NCI-H1092 treated with DMSO at 0.1 percent for 48 hours (cell line): Measurements from ENCODE around the gene RFX2.
A peak's percentile ranks its signal among the peaks of the same experiment; 100 is the strongest.

Experiments used
- DNase-seq: peaks from one replicate; lab custom pipeline; 2025; lab: John Stamatoyannopoulos, UW

The RFX2 gene

GRCh38 chr19:6103894-6104293 is 6.4 kb downstream of the RFX2 start:
- DNase-seq = no peak

- no peak for DNase-seq
Measured at GRCh38 chr19:6103217-6103644, 7.1 kb downstream of the RFX2 start.

DNA sequence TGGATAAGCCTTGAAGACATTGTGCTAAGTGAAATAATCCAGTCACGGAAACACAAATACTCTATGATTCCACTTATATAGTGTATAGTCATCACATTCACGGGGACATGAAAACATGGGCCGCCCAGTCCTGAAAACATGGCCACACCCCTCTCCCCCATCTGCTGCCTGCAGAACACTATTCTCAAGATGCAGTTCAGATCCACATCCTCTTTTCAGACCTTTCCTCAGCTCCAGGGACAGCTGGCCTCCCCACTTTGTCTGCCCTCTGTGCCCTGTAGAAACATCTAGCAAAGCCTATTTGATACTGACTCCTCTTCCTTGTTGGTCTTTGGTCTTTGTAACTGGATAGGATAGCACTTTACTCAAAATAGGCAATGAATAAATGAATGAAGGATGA is 8.3 kb downstream of the RFX2 start:
- no peak for DNase-seq

DNA sequence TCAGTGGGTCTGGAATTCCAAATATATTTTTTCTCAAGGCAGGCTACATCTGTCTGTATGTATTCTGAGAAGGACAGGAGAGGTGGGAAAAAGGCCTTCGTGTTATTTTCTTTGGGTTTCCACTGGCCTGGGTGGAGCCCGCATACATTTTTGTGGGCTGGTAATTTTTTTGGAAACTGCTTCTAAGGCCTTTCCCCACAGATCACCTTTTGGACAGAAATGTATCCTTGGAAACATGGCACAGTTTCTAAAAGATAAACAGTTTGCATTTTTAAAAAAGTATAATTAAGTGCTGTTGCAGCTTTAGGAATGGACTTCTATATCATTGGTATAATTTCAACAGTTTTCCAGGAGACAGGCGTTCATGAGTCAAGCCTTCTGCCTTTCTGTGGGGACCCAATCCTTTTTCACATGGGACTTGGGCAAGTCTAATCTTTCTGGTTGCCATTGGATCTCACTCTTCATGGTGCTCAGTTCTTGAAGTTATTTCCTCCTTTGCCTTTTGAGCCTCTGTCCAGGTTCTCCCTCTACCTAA is 8.9 kb downstream of the RFX2 start:
- DNase-seq = no peak

DNA sequence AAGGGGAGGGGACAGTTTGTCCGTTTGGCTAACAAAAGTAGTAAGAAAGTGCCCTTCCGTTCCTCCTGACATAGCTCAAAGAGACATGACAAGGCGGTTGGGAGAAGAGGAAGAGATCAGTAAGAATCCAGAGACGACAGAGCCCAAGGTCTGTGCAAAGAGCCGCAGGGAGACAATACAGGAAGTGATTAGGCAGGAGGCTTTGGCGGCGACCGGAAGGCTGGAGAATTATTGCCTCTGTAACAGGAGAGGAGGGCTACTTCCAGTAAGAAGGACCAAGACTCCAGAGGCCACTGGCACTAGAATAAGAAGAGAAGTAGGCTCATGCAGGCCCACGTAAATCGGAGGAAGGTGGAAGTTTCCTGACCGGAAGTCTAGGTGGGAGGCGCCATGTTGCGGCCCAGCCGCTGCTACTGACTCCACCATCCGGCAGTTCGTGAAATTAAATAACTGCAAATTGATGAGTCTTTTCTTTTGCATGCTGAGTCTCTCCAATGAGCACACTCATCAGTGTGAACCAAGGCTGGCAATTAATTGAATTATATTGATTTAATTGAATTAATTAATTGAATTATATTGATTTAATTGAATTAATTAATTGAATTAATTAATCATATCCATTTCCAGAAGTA is 9.9 kb downstream of the RFX2 start:
- no peak for DNase-seq

- DNase-seq = no peak
Measured at GRCh38 chr19:6099599-6099998, 10.7 kb downstream of the RFX2 start.

DNA sequence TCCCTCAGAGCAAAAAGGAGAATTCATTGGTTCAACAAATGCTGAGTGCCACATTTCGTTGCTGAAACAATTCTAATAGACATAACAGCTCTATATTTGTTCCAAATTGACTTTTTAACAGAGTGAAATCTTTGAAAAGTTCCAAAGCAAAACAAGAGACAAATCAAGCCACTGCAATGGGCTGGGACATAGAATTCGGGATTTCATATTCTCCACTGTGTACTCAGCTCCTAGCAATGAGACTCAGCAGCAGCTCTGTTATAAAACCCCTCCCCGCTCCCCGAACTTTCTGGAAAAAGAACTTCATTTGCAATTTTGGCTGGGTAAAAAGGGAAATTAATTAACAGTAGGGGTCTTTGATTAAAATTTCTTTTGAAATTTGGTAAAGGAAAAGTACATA is 11.3 kb downstream of the RFX2 start:
- DNase-seq = no peak

- DNase-seq = no peak
Measured at GRCh38 chr19:6098574-6098973, 11.7 kb downstream of the RFX2 start.

GRCh38 chr19:6097911-6098310 is 12.4 kb downstream of the RFX2 start:
- no peak for DNase-seq

- no peak for DNase-seq
Measured at GRCh38 chr19:6095760-6096159, 14.5 kb downstream of the RFX2 start.

DNA sequence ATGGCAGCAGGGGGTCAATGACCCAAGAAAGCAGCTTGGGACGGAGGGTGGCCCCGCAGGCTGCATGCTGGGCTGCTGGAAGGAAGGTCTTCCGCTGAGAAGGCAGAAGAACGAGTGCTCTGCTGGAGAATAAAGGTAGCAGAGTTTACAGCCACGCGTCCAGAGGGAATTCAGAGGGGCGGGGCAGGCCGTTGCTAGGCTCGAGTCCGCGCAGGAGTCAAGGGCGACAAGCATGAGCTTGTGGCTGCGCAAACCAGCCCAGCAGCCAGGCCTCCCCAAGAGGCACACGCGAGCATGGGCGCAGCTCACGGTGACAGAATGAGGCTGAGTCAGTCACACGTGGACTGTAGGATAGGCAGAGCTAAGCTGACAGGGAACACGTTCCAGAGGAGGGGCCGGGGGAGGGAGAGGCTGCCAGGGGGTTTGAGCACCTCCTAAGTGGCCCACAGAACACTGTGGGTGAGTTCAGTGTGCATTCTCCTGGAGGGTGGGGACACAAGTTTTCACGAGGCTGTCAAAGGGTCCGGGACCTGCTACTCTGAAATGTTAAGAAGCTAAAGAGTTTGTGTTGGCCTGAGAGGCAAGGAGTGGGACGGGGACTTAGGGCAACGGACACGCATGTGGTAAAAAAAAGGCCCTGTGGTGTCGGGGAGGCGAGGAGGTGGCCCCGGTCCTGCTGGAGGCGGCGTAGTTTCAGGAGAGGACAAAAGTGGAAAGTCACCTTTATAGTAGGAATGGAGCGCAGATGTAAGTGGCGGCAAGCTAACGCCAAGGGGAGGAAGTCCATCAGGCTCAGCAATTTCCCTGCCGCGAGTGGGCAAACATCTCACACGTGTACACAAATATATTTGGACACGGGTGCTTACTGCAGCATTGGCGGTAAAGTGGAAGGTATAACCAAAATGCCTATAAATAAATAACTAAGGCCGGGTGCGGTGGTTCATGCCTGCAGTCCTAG is 17.7 kb downstream of the RFX2 start:
- peak; percentile 77 for DNase-seq

DNA sequence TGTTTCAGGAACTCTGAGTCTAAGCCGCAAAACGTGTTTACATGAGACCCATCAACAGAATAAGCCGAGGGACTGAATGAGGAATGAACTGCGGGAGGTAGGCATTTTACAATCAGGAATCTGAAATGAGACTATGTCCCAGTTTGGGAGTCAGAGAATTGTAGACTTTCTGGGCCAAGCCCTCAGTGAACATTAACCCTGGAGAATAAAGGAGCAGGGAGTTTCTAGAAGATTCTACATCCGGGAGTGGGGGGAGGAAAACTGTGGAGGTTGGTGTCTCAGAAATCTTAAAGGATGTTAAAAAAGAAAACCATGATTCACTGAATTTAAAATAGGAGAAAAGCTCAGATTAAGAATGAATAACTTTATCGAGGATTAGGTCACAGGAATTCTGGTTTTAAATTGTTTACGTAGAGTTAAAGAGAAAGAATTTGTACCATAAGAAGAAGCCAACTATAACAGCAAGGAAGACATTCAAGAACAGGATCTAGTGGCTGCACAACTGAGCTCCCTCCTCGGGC is 18.5 kb downstream of the RFX2 start:
- DNase-seq = no peak

GRCh38 chr19:6090634-6091033 is 19.7 kb downstream of the RFX2 start:
- DNase-seq = no peak

DNA sequence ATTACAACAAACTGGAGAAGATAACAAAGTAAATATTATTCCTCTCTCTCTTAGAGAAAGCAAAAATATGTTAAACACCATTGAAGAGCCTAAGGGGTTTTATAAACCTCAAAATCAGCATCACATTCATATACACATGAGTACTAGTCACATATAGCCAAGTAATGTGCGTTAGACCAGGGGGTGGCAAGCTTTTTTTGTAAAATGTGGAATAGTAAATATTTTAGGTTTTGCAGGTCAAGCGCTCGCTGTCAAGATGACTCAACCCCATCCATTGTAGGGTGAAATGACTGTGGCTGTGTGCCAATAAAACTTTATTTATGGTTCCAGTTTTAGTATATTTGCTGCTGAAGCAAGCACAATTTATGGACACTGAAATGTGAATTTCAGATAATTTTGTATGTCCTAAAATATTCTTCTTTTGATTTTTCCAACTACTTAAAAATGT is 21.7 kb downstream of the RFX2 start:
- DNase-seq = no peak

GRCh38 chr19:6087074-6087571 is 23.2 kb downstream of the RFX2 start:
- DNase-seq = peak; percentile 59

- peak; percentile 29 for DNase-seq
Measured at GRCh38 chr19:6086068-6086788, 24.1 kb downstream of the RFX2 start.

DNA sequence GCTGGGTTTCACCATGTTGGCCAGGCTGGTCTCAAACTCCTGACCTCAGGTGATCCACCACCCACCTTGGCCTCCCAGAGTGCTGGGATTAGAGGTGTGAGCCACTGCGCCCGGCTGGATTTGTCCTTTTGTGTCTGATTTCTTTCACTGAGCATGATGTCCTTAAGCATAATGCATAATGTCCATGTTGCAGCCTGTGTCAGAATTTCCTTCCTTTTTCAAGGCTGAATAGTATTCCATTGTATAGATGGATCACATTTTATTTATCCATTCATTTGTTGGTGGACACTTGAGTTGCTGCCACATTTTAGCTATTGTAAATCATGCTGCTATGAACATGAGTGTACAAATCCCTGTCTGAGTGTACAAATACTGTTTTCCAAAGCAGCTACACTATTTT is 25.5 kb downstream of the RFX2 start:
- no peak for DNase-seq

- no peak for DNase-seq
Measured at GRCh38 chr19:6079107-6079506, 31.2 kb downstream of the RFX2 start.

DNA sequence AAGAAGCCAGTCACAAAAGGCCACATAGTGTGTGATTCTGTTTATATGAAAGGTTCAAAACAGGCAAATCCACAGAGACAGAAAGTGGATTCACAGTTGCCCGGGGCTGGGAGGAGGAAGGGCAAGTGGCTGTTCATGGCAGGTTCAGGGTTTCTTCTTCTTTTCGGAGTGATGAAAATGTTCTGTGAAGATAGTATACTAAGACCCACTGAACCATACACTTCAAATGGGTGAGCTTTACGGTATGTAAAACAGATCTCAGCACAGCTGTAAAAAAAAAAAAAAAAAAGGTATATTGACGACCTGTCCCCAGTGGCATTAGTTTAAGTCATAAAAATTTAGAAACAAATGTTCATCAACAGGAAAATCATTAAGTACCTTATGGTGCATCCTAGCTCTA is 32.2 kb downstream of the RFX2 start:
- no peak for DNase-seq

GRCh38 chr19:6076675-6077463 is 33.4 kb downstream of the RFX2 start:
- no peak for DNase-seq

DNA sequence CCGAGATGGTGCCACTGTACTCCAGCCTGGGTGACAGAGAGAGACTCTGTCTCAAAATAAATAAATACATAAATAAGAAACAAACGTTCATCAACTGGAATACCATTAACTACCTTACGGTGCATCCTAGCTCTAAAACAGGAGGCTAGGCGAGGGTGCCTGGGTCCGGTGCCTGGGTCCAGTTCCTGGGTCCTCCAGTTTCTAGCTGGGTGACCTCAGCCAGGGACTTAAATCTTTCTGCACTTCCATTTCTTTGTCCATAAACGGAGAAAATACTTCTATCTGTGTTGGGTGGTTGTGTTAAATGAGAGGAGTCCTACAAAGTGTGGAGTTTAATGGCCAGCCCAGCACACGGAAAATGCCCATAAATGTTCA is 34.0 kb downstream of the RFX2 start:
- DNase-seq = no peak
